GF-D8 (cell line): Measurements from ENCODE around the gene PCDHGB2.
"Not testable (repeated sequence)": the region's sequence is repeated elsewhere in the genome, so short reads cannot be mapped to it uniquely, and the experiment has no call there.

ENCODE experiments used
- DNase-seq: peaks from one replicate; lab custom pipeline; 2025; lab: John Stamatoyannopoulos, UW

The PCDHGB2 gene

GRCh38 chr5:141359790-141360426 lies at the start of gene PCDHGB2:
PCDHGB2 (plus strand) TSS chr5:141359994; CDS start chr5:141360136, 142 bp downstream.
- DNase-seq, result peak; percentile 3

GRCh38 chr5:141313711-141314110 lies 46.1 kb upstream of the PCDHGB2 start:
- no peak for DNase-seq

GRCh38 chr5:141316963-141317362 lies 42.8 kb upstream of the PCDHGB2 start:
- DNase-seq, result not testable (repeated sequence)

GRCh38 chr5:141319202-141319601 lies 40.6 kb upstream of the PCDHGB2 start:
- DNase-seq, result no peak

- DNase-seq, result no peak
Measured at GRCh38 chr5:141319699-141320098, 40.1 kb upstream of the PCDHGB2 start.

GRCh38 chr5:141320225-141321169 lies 39.3 kb upstream of the PCDHGB2 start, which contains the start of gene TAF7:
TAF7 (minus strand) TSS chr5:141320784; CDS start chr5:141320044, 740 bp downstream.
- peak; percentile 47 for DNase-seq

- no peak for DNase-seq
Measured at GRCh38 chr5:141322261-141322660, 37.5 kb upstream of the PCDHGB2 start.

- DNase-seq, result no peak
Measured at GRCh38 chr5:141326088-141326854, 33.5 kb upstream of the PCDHGB2 start.

GRCh38 chr5:141328231-141328630 lies 31.6 kb upstream of the PCDHGB2 start:
- no peak for DNase-seq

- no peak for DNase-seq
Measured at GRCh38 chr5:141330299-141331080, 29.3 kb upstream of the PCDHGB2 start, which contains the start of gene PCDHGA1. PCDHGA1 (plus strand) TSS chr5:141330514.

GRCh38 chr5:141332571-141332970 lies 27.2 kb upstream of the PCDHGB2 start:
- not testable (repeated sequence) for DNase-seq

GRCh38 chr5:141338538-141339306 lies 21.1 kb upstream of the PCDHGB2 start, which contains the start of gene PCDHGA2:
PCDHGA2 (plus strand) TSS chr5:141338760.
- DNase-seq, result no peak

GRCh38 chr5:141340781-141341354 lies 18.9 kb upstream of the PCDHGB2 start:
- not testable (repeated sequence) for DNase-seq

GRCh38 chr5:141342773-141343172 lies 17.0 kb upstream of the PCDHGB2 start:
- DNase-seq, result no peak

GRCh38 chr5:141343242-141343952 lies 16.4 kb upstream of the PCDHGB2 start, which contains the start of gene PCDHGA3:
PCDHGA3 (plus strand) TSS chr5:141343829; CDS start chr5:141344034, 205 bp downstream.
- no peak for DNase-seq

- no peak for DNase-seq
Measured at GRCh38 chr5:141343953-141344463, 15.8 kb upstream of the PCDHGB2 start.

GRCh38 chr5:141345327-141345726 lies 14.5 kb upstream of the PCDHGB2 start:
- no peak for DNase-seq

- not testable (repeated sequence) for DNase-seq
Measured at GRCh38 chr5:141346017-141346416, 13.8 kb upstream of the PCDHGB2 start.
